Spleen (tissue), 7 donors: ENCODE measurements around the gene ESD.

Source experiments
- CTCF ChIP-seq, 11 experiments: fragments of 200-600 bp in 7 of 11; fragments of 450-650 bp in 4 of 11; sonication (generic) in 4 of 11; IDR thresholded peaks in 8 of 11; conservative IDR thresholded peaks in 3 of 11; 1 replicate in 7 of 11; 2 replicates in 4 of 11; pipeline versions ENCODE4 v1.4.0 to v1.8.0; 2016 to 2021; ENCODE audit warnings: antibody characterized with exemption in 11 of 11, inconsistent platforms in 4 of 11, mild to moderate bottlenecking in 1 of 11
- POLR2A ChIP-seq, 3 donors: fragments of 450-650 bp; IDR thresholded peaks; one replicate each; pipeline ENCODE4 v1.5.1; 2017; ENCODE audit warnings: antibody characterized with exemption in 3 of 3, mild to moderate bottlenecking in 1 of 3
- POLR2AphosphoS5 ChIP-seq, 3 donors: sonication (generic); formaldehyde crosslinking; IDR thresholded peaks; one replicate each; pipeline ENCODE4 v1.5.1; 2017; ENCODE audit warnings: antibody characterized with exemption in 3 of 3
- donor health status: DM: no; HTN: no; CAD: no; lungs with moderate emphysema.
- donor health status: DM: no; HTN: no; CAD: no.
- donor health status: DM: no; HTN: no; CAD: no.

- no peak for TF ChIP-seq POLR2A (IDR thresholded peaks at IDR 0.05)
- TF ChIP-seq POLR2AphosphoS5 (IDR thresholded peaks at IDR 0.05) = no peak
- no peak for TF ChIP-seq CTCF (IDR thresholded peaks at IDR 0.05 in 8 of 11, conservative IDR thresholded peaks at IDR 0.05 in 3 of 11)
Observed at GRCh38 chr13:46830405-46831005, 33.5 kb upstream of the ESD start.
